SK-N-MC (cell line): Measurements from ENCODE around the gene VWC2L.
A peak's percentile ranks its signal among the peaks of the same experiment; 100 is the strongest.

ENCODE experiments used
- DNase-seq: peaks from one replicate; pipeline ENCODE4 v3.0.0-alpha.2; 2011; ENCODE audit warnings: low read depth, low spot score
- H3K27ac ChIP-seq: fragments of 200-600 bp; sonication (generic); 2 replicates; pipeline ENCODE4 v1.5.1; 2016; ENCODE audit warnings: mixed run types
- H3K36me3 ChIP-seq: fragments of 200-600 bp; sonication (generic); 2 replicates; pipeline ENCODE4 v1.6.1; 2017; ENCODE audit warnings: antibody characterized with exemption, low read length, mixed read lengths; ENCODE audit not compliant: insufficient read depth
- H3K4me3 ChIP-seq: fragments of 200-600 bp; sonication (generic); 2 replicates; pipeline ENCODE4 v1.5.1; 2016
- H3K9ac ChIP-seq: fragments of 200-600 bp; sonication (generic); 2 replicates; pipeline ENCODE4 v1.8.0; 2017; ENCODE audit warnings: mixed run types, mixed read lengths; ENCODE audit not compliant: insufficient read length
- H3K9me3 ChIP-seq: fragments of 200-600 bp; sonication (generic); 2 replicates; pipeline ENCODE4 v1.6.1; 2017; ENCODE audit warnings: low read depth, mild to moderate bottlenecking, antibody characterized with exemption, low read length, moderate library complexity, mixed read lengths
- EZH2 ChIP-seq: fragments of 200-600 bp; sonication (generic); IDR thresholded peaks from one replicate; pipeline ENCODE4 v1.6.1; 2017; ENCODE audit warnings: antibody characterized with exemption
- FOXP2 ChIP-seq: optimal IDR thresholded peaks from 2 replicates; pipeline ENCODE3; 2011; ENCODE audit warnings: mild to moderate bottlenecking, moderate library complexity; ENCODE audit not compliant: insufficient read depth; ENCODE audit errors: extremely low read length, control extremely low read depth
- POLR2AphosphoS5 ChIP-seq: IDR thresholded peaks from 2 replicates; pipeline ENCODE4 v1.6.1; 2012; ENCODE audit warnings: mild to moderate bottlenecking, low read depth, low read length, borderline replicate concordance

The VWC2L gene

GRCh38 chr2:214514704-214515103 lies 103.8 kb downstream of the VWC2L start:
- Histone ChIP-seq H3K9ac (no peak overlapping the region), H3K9me3 (no peaks in the 10 kb centered on the region), H3K4me3 (no peak overlapping the region), H3K27ac (no peak overlapping the region), H3K36me3 (no peaks in the 10 kb centered on the region)
- TF ChIP-seq FOXP2 (no peak), POLR2AphosphoS5 (no peak), EZH2 (no peak)
- no peak for DNase-seq

GRCh38 chr2:214515111-214515510 lies 104.3 kb downstream of the VWC2L start:
- Histone ChIP-seq H3K4me3 (no peak overlapping the region), H3K9ac (no peak overlapping the region), H3K36me3 (no peaks in the 10 kb centered on the region), H3K27ac (no peak overlapping the region), H3K9me3 (no peaks in the 10 kb centered on the region)
- no peak for TF ChIP-seq POLR2AphosphoS5
- TF ChIP-seq EZH2: no peak
- no peak for TF ChIP-seq FOXP2
- DNase-seq: no peak

GRCh38 chr2:214519258-214519818 lies 108.5 kb downstream of the VWC2L start:
- H3K36me3 ChIP-seq: no peaks in the 10 kb centered on the region
- no peak for DNase-seq
- TF ChIP-seq FOXP2 (no peak), POLR2AphosphoS5 (no peak)
- H3K4me3 ChIP-seq: no peak overlapping the region
- no peak overlapping the region for H3K9ac ChIP-seq
- H3K27ac ChIP-seq: no peak overlapping the region
- H3K9me3 ChIP-seq: no peaks in the 10 kb centered on the region

- Histone ChIP-seq H3K27ac (no peak overlapping the region), H3K4me3 (no peak overlapping the region), H3K36me3 (no peaks in the 10 kb centered on the region), H3K9me3 (no peaks in the 10 kb centered on the region), H3K9ac (no peak overlapping the region)
- no peak for DNase-seq
- TF ChIP-seq EZH2 (no peak), FOXP2 (no peak), POLR2AphosphoS5 (no peak)
Observed at GRCh38 chr2:214529021-214529420, 118.2 kb downstream of the VWC2L start.

GRCh38 chr2:214529514-214529913 lies 118.7 kb downstream of the VWC2L start:
- no peaks in the 10 kb centered on the region for H3K9me3 ChIP-seq
- H3K27ac ChIP-seq: no peak overlapping the region
- no peak for DNase-seq
- H3K4me3 ChIP-seq: no peak overlapping the region
- H3K36me3 ChIP-seq: no peaks in the 10 kb centered on the region
- H3K9ac ChIP-seq: no peak overlapping the region
- TF ChIP-seq FOXP2 (no peak), EZH2 (no peak), POLR2AphosphoS5 (no peak)

- peak overlapping the region; percentile 79 for H3K27ac ChIP-seq
- no peaks in the 10 kb centered on the region for H3K9me3 ChIP-seq
- DNase-seq: peak; percentile 71
- no peak for TF ChIP-seq FOXP2
- TF ChIP-seq EZH2: no peak
- no peak; the same call in 1 of the 2 replicates for TF ChIP-seq POLR2AphosphoS5
- peak overlapping the region; percentile 18; the same call in 1 of the 2 replicates for H3K4me3 ChIP-seq
- H3K36me3 ChIP-seq: no peaks in the 10 kb centered on the region
- no peak overlapping the region for H3K9ac ChIP-seq
Observed at GRCh38 chr2:214533541-214533940, 122.7 kb downstream of the VWC2L start.

GRCh38 chr2:214536625-214537024 lies 125.8 kb downstream of the VWC2L start:
- no peak for DNase-seq
- TF ChIP-seq FOXP2 (no peak), EZH2 (no peak), POLR2AphosphoS5 (no peak)

GRCh38 chr2:214537929-214538328 lies 127.1 kb downstream of the VWC2L start:
- no peaks in the 10 kb centered on the region for H3K36me3 ChIP-seq
- DNase-seq: no peak
- H3K9me3 ChIP-seq: no peaks in the 10 kb centered on the region
- no peak overlapping the region for H3K4me3 ChIP-seq
- H3K27ac ChIP-seq: no peak overlapping the region
- TF ChIP-seq POLR2AphosphoS5: no peak
- no peak for TF ChIP-seq EZH2
- TF ChIP-seq FOXP2: no peak
- H3K9ac ChIP-seq: no peak overlapping the region

More at GRCh38 chr2:214536625-214537024, 125.8 kb downstream of the VWC2L start:
- Histone ChIP-seq H3K4me3 (no peak overlapping the region), H3K27ac (no peak overlapping the region), H3K36me3 (no peaks in the 10 kb centered on the region), H3K9me3 (no peaks in the 10 kb centered on the region), H3K9ac (no peak overlapping the region)

GRCh38 chr2:214542295-214542694 lies 131.4 kb downstream of the VWC2L start:
- Histone ChIP-seq H3K9me3 (no peaks in the 10 kb centered on the region), H3K36me3 (no peaks in the 10 kb centered on the region), H3K9ac (no peak overlapping the region), H3K27ac (no peak overlapping the region), H3K4me3 (no peak overlapping the region)
- no peak for TF ChIP-seq POLR2AphosphoS5
- no peak for TF ChIP-seq FOXP2
- DNase-seq: no peak
